Ectodermal cell (in vitro differentiated cells): Measurements from ENCODE around the gene HDGFL2.

Source experiments
- H3K27ac ChIP-seq: 2 replicates; pipeline ENCODE4 v1.7.0; 2013; ENCODE audit warnings: mild to moderate bottlenecking, low read depth, low read length; ENCODE audit not compliant: insufficient read depth, poor library complexity, severe bottlenecking
- H3K27me3 ChIP-seq: 2 replicates; pipeline ENCODE4 v1.7.0; 2013; ENCODE audit warnings: mild to moderate bottlenecking, low read length; ENCODE audit not compliant: insufficient read depth, control insufficient read depth, poor library complexity, severe bottlenecking
- H3K36me3 ChIP-seq: one replicate; pipeline ENCODE4 v1.7.0; 2013; ENCODE audit warnings: low read length; ENCODE audit not compliant: control insufficient read depth, insufficient read depth
- H3K4me1 ChIP-seq: one replicate; pipeline ENCODE4 v1.7.0; 2013; ENCODE audit warnings: low read length; ENCODE audit not compliant: control insufficient read depth, insufficient read depth
- H3K4me3 ChIP-seq: 2 replicates; pipeline ENCODE4 v1.7.0; 2013; ENCODE audit warnings: low read depth, low read length, control low read depth; ENCODE audit not compliant: insufficient read depth
- H3K9me3 ChIP-seq: 2 replicates; pipeline ENCODE4 v1.7.0; 2013; ENCODE audit warnings: mild to moderate bottlenecking, low read length, moderate library complexity; ENCODE audit not compliant: control insufficient read depth
- WGBS, 2 experiments: methylation state at CpG; one replicate each; pipeline ENCODE4 v1.1.7; 2013; ENCODE audit warnings: missing lambda C conversion rate in 2 of 2; 5-methylcytosine and 5-hydroxymethylcytosine counted together

HDGFL2 gene

DNA sequence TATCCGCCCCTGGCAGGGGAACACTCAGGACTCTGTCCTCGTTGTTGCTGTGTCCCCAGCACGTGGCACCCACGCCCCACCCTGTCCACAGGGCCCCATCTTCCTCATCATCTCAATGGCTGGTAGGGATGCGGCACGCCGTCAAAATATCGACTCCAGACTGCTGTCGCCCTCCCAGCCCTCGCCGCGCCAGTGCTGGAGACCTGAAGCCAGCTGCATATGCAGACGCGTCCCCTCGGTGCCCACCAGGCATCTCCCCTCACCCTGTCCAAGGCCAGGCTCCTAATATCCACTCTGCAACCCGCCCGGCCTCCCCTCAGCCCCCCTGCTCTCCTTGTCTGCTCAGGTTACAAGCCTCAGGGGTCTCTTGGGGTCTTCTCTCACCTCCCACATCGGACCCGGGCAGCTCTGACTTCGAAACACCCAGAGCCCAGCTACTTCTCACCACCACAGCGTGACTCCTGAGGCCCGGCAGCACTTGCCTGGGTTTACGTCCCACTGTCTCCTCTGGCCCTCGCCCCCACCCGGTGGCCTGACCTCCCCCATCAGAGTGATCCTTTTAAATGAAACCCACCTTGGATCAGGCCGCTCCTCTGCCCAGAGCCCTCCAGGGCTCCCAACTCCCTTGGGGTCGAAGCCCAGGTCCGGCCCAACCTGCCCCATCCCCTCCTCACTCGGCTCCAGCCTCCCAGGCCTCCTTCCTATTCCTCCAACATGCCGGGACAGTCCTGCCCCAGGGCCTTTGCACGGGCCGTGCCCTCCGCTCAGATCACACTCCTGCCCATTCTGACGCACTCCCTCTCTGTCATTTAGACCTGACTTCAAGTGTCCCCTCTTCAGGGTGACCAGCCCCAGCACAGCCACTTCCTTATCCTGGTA, 33.7 kb downstream of the HDGFL2 start:
- Histone ChIP-seq H3K27me3 (no peaks in the 10 kb centered on the region), H3K27ac (no peak overlapping the region), H3K4me1 (peaks cover 4% of the 10 kb centered on the region), H3K36me3 (peaks cover 11% of the 10 kb centered on the region), H3K9me3 (no peaks in the 10 kb centered on the region), H3K4me3 (no peak overlapping the region)
- WGBS, 2 experiments: 95 to 96% methylated on average over 34 of the region's 34 CpGs

DNA sequence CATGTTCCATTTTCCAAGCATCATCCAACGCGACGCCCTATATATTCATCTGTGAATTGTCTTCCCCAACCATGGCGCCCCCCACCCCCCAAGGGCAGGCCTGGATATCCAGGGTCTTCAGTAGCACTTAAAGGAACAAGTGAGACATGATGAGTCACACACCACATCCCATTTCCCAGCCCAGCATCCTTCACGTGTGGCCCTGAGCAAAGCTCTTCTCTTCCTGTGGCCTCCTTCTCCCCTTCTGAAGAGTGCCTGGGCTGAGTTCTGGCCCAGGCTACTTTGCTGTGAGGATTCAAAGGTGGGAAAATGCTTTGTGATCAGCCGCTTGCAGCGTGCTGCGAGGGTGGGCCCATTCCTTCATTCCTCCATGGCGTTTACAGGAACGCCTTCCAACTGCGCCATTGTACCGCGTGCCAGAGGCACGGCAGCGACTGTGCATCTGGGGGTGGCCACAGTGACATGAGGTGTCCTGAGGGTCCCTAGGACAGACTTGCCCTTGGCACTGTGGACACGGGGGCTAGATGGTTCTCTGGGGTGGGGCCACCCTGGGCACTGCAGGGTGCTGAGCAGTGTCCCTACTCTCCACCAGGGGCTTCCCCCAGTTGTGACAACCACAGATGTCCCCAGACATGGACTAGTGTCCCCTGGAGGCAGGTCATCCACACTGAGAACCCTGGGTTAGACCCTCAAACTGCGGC, 34.5 kb downstream of the HDGFL2 start:
- H3K27me3 ChIP-seq: no peaks in the 10 kb centered on the region
- H3K27ac ChIP-seq: no peak overlapping the region
- peaks cover 4% of the 10 kb centered on the region for H3K4me1 ChIP-seq
- 92 to 93% methylated on average over 17 of the region's 17 CpGs for WGBS, 2 experiments
- H3K4me3 ChIP-seq: no peak overlapping the region
- peaks cover 11% of the 10 kb centered on the region for H3K36me3 ChIP-seq
- no peaks in the 10 kb centered on the region for H3K9me3 ChIP-seq

DNA sequence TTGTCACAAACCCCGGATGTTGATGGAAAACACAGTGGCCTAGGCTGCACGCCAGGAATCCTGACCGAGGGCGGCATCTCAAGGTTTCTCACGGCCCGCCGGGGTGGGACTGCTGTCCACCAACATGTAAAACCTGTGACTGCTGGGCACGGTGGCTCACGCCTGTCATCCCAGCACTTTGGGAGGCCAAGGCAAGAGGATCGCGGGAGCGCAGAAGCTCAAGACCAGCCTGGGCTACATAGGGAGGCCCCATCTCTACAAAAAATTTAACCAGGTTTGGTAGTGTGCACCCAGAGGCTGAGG, 35.0 kb downstream of the HDGFL2 start:
- WGBS, 2 experiments: 93 to 95% methylated on average over 12 of the region's 12 CpGs
- no peaks in the 10 kb centered on the region for H3K27me3 ChIP-seq
- peaks cover 4% of the 10 kb centered on the region for H3K4me1 ChIP-seq
- no peak overlapping the region for H3K4me3 ChIP-seq
- H3K36me3 ChIP-seq: peaks cover 11% of the 10 kb centered on the region
- H3K9me3 ChIP-seq: no peaks in the 10 kb centered on the region
- no peak overlapping the region for H3K27ac ChIP-seq

DNA sequence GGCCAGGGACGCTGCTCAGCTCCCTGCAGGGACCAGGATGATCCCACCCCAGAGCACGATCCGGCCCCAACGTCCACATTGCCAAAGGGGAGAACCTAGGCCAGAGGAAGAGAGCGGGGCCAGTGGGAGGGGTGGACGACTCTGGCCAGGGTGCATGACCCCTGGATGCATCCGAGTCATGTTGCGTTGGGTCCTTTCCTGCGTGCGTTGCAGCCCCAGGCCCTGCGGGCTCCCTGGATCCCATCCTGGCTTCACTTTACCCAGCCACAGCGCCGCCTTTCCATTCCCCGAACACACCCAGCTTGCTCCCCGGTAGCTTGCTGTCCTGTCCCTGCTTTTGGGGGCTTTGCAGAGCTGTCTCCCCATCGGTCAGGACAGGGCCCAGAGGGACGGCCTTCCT, 35.7 kb downstream of the HDGFL2 start:
- H3K36me3 ChIP-seq: peaks cover 11% of the 10 kb centered on the region
- H3K27ac ChIP-seq: no peak overlapping the region
- no peaks in the 10 kb centered on the region for H3K27me3 ChIP-seq
- 87 to 91% methylated on average over 17 of the region's 17 CpGs for WGBS, 2 experiments
- H3K4me3 ChIP-seq: no peak overlapping the region
- H3K9me3 ChIP-seq: no peaks in the 10 kb centered on the region
- H3K4me1 ChIP-seq: peaks cover 4% of the 10 kb centered on the region

DNA sequence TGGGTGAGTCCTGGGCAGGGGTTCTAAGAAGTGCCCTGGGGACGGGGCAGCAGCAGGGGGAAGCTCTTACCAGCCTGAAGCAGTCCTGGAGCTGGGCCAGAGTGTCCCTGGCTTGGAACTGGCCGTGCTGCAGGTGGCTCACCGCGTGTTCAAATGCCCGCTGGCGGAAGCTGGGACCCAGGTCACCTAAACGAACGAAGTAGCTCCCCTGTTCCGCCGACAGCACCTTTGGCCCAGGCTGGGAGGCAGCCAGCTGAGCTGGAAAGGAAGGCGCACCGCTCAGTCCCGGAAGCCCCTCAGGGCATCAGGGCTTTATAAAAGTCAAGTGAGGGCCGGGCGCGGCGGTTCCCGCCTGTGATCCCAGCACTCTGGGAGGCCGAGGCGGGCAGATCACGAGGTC, 36.6 kb downstream of the HDGFL2 start:
- Histone ChIP-seq H3K4me3 (no peak overlapping the region), H3K27me3 (no peaks in the 10 kb centered on the region), H3K4me1 (no peaks in the 10 kb centered on the region), H3K36me3 (peaks cover 11% of the 10 kb centered on the region), H3K9me3 (no peaks in the 10 kb centered on the region), H3K27ac (no peak overlapping the region)
- 91 to 94% methylated on average over 21 of the region's 21 CpGs for WGBS, 2 experiments

DNA sequence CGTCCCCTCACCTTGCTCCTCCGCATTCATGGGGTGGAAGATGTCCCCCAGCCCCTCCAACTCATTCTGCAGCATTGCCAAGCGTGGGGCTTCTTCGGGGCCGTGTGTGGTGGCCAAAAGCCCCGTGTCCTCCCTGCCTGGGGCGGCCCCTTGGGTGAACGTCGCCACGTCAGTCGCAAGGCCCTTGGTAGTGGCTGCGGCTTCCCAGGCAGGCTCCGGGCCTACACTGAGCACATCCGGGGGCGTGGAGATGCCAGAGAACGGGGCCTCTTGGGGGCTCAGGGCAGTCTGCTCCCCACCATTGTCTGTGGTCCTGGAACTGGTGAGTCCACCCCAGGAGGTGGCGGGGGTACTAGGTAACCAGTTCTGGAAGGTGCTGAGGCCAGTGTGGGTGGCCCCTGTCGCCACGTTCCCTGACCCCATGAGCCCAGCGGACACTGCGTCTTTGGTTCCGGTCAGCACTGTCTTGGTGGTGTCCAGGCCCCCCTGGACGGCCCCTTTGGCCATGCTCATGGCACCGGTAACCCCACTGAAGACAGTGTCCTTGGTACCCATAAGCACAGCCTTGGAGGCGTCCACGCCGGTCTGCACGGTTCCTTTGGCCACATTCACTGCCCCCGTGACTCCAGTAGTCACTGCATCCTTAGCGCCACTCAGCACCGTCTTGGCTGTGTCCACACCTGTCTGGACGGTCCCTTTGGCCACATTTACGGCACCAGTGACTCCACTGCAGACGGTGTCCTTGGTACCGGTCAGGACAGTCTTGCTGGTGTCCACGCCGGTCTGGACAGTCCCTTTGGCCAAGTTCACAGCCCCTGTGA, 38.5 kb downstream of the HDGFL2 start:
- Histone ChIP-seq H3K36me3 (peaks cover under 1% of the 10 kb centered on the region), H3K4me1 (no peaks in the 10 kb centered on the region), H3K27ac (no peak overlapping the region), H3K9me3 (no peaks in the 10 kb centered on the region), H3K4me3 (no peak overlapping the region), H3K27me3 (no peaks in the 10 kb centered on the region)
- WGBS, 2 experiments: 88 to 90% methylated on average over 37 of the region's 37 CpGs

DNA sequence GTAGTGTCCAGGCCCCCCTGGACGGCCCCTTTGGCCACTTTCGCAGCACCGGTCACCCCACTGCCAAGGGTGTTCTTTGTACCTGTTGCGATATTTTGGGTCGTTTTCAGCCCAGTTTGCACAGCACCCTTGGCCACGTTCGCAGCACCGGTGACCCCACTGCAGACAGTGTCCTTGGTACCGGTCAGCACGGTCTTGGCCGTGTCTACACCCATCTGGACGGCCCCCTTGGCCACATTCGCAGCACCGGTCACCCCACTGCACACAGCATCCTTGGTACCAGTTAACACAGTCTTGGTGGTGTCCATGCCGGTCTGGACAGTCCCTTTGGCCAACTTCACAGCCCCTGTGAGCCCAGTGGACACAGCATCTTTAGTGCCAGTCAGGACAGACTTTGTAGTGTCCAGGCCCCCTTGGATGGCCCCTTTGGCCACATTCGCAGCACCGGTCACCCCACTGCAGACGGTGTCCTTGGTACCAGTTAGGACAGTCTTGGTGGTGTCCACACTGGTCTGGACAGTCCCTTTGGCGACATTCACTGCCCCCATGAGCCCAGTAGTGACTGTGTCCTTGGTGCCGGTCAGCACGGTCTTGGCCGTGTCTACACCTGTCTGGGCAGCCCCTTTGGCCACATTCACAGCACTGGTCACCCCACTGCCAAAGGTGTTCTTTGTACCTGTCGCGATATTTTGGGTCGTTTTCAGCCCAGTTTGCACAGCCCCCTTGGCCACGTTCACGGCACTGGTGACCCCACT, 39.4 kb downstream of the HDGFL2 start:
- no peak overlapping the region for H3K4me3 ChIP-seq
- H3K27me3 ChIP-seq: no peaks in the 10 kb centered on the region
- H3K27ac ChIP-seq: no peak overlapping the region
- H3K4me1 ChIP-seq: peaks cover 2% of the 10 kb centered on the region
- H3K36me3 ChIP-seq: no peaks in the 10 kb centered on the region
- H3K9me3 ChIP-seq: no peaks in the 10 kb centered on the region
- WGBS, 2 experiments: 87 to 89% methylated on average over 27 of the region's 27 CpGs

DNA sequence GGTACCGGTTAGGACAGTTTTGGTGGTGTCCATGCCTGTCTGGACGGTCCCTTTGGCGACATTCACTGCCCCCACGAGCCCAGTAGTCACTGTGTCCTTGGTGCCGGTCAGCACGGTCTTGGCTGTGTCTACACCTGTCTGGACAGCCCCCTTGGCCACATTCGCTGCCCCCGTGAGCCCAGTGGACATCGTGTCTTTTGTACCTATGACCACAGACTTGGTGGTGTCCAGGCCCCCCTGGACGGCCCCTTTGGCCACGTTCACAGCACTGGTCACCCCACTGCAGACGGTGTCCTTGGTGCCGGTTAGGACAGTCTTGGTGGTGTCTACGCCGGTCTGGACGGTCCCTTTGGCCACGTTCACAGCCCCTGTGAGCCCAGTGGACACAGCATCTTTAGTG, 40.0 kb downstream of the HDGFL2 start:
- Histone ChIP-seq H3K4me1 (peaks cover 5% of the 10 kb centered on the region), H3K4me3 (no peak overlapping the region), H3K27me3 (no peaks in the 10 kb centered on the region), H3K36me3 (no peaks in the 10 kb centered on the region), H3K27ac (no peak overlapping the region), H3K9me3 (no peaks in the 10 kb centered on the region)
- WGBS, 2 experiments: 91% methylated on average over 17 of the region's 17 CpGs

DNA sequence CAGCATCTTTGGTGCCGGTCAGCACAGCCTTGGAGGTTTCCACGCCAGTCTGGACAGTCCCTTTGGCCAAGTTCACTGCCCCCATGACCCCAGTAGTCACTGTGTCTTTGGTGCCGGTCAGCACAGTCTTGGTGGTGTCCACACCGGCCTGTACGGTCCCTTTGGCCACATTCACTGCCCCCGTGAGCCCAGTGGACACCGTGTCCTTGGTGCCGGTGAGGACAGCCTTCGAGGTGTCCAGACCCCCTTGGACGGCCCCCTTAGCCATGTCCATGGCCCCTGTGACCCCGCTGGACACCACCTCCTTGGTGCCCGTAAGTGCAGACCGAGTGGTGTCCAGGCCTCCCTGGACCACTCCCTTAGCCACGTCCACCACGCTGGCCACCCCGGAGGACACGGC, 41.2 kb downstream of the HDGFL2 start:
- Histone ChIP-seq H3K4me3 (no peak overlapping the region), H3K9me3 (no peaks in the 10 kb centered on the region), H3K36me3 (no peaks in the 10 kb centered on the region), H3K27me3 (no peaks in the 10 kb centered on the region), H3K4me1 (peaks cover 5% of the 10 kb centered on the region), H3K27ac (no peak overlapping the region)
- 92 to 94% methylated on average over 17 of the region's 17 CpGs for WGBS, 2 experiments
